Activated B cell treated with CpG ODN at 0.5 μM for 24 hours (primary cell): ENCODE measurements around the gene AKAP13. TPM values are rescaled to one million over a fixed set of nuclear protein-coding genes. Genes with fewer than 3 reads are reported as not detected.

Source experiments
- ATAC-seq: fragments of 200-7000 bp; cut with Tn5 transposase; one replicate; pipeline ENCODE4 v1.10.0; 2021; ENCODE audit warnings: low read depth, mild to moderate bottlenecking, moderate library complexity
- CTCF ChIA-PET: fragments of 350-600 bp; sonication (Branson Sonifier 250); formaldehyde crosslinking; loops from one replicate; lab custom pipeline; 2021; ENCODE audit warnings: antibody characterized with exemption; lab: Charles Lee
- POLR2A ChIA-PET: fragments of 350-600 bp; sonication (Branson Sonifier 250); formaldehyde crosslinking; loops from one replicate; lab custom pipeline; 2021; ENCODE audit warnings: antibody characterized with exemption; lab: Charles Lee
- DNase-seq: peaks from one replicate; pipeline ENCODE4 v3.0.0; 2022
- H3K27ac Mint-ChIP-seq: one replicate; pipeline ENCODE4 v1.8.0; 2020; ENCODE audit warnings: mixed read lengths
- H3K27me3 Mint-ChIP-seq: one replicate; pipeline ENCODE4 v1.8.0; 2021; ENCODE audit warnings: mixed read lengths
- H3K36me3 Mint-ChIP-seq: one replicate; pipeline ENCODE4 v1.8.0; 2021; ENCODE audit warnings: low read depth, mixed read lengths
- H3K4me1 Mint-ChIP-seq: one replicate; pipeline ENCODE4 v1.8.0; 2021; ENCODE audit warnings: mixed read lengths
- H3K4me3 Mint-ChIP-seq: one replicate; pipeline ENCODE4 v1.8.0; 2020; ENCODE audit warnings: mild to moderate bottlenecking, mixed read lengths
- H3K9me3 Mint-ChIP-seq: one replicate; pipeline ENCODE4 v1.8.0; 2020; ENCODE audit warnings: mixed read lengths
- CTCF ChIP-seq: fragments of 200-600 bp; IDR thresholded peaks from one replicate; pipeline ENCODE4 v1.8.0; 2022; ENCODE audit warnings: antibody characterized with exemption, mild to moderate bottlenecking
- intact Hi-C: fragments of 100-400 bp; cut with micrococcal nuclease; formaldehyde crosslinking; loops from one replicate; pipeline ENCODE4 v1.15.1; 2024
- total RNA-seq: library from RNA; stranded (reverse); gene quantifications from 2 replicates; pipeline ENCODE4 v1.2.3, GENCODE V29; 2022

AKAP13 gene
- total RNA-seq, 1 donor from 2014 or later = 290 TPM

DNA sequence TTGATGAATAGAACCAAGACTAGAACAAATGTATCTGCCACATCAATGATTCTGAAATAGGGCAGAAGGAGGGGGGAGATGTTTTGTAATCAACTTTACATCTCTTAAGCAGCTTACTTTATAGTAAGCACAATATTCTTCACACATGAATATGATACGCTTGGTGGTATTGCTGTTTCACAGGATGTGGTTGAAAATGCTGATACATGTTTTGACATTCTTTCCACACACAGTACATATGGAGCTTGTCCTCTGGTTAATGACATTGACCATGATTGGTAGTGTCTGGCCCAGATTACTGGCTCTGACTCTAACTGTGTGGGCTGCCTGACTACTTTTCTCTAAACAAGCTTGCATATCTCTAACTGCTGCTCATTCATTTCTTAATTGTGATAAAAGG is 245.5 kb downstream of the AKAP13 start:
- CTCF ChIA-PET = no interaction called here
- intact Hi-C loops = no loop called here
- peaks cover 60% of the 10 kb centered on the region for H3K4me1 Mint-ChIP-seq
- no peaks in the 10 kb centered on the region for H3K27me3 Mint-ChIP-seq
- H3K36me3 Mint-ChIP-seq = peaks cover 48% of the 10 kb centered on the region
- peak; percentile 12 for ATAC-seq
- no peak overlapping the region for H3K4me3 Mint-ChIP-seq
- no peak for DNase-seq
- H3K27ac Mint-ChIP-seq = peak overlapping the region; percentile 64
- no peak for TF ChIP-seq CTCF
- POLR2A ChIA-PET = interaction anchor here (0.6 kb wide), 1 partner anchor 94 kb away, joined by 4 read pairs; no protein-coding TSS in a partner anchor
- H3K9me3 Mint-ChIP-seq = no peaks in the 10 kb centered on the region

DNA sequence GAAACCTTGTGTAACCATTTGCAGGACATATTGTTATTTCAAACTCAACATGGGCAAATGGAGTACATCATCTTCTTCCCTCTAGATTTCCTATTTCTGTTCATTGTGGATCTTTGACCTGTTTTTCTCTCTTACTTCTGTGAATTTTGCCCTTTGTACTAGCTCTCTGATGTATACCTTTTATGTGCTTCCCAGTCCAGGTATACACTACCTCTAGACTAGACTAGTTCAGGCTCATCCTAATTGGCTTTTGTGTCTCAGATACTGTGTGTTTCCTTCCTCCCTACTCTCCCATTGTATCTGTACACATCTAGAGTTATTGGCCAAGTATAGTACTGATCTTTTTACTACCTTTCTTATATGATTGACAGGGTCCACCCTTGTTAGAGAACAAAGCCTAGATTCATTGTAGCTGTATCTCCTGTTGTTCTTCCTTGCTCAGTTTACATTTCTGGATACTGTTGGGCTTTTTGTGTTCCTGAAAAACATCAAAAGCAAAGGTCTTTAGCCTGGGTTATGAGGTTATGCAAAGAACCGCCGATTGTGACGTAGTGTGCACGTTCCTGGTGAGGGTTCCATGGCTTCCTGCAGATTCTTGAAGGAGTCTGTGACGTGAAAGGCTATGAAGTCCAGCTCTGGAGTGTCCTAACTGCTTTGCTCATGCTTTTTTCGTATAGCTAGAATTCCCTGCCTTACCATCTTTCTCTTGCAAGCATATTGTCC is 247.0 kb downstream of the AKAP13 start:
- intact Hi-C loops = no loop called here
- Mint-ChIP-seq H3K27ac (no peak overlapping the region), H3K4me1 (peaks cover 52% of the 10 kb centered on the region), H3K27me3 (no peaks in the 10 kb centered on the region), H3K4me3 (no peak overlapping the region), H3K9me3 (no peaks in the 10 kb centered on the region), H3K36me3 (peaks cover 54% of the 10 kb centered on the region)
- POLR2A ChIA-PET = interaction anchor here (0.5 kb wide), 1 partner anchor 112 kb away, joined by 3 read pairs; no protein-coding TSS in a partner anchor
- DNase-seq (no peak), ATAC-seq (no peak)
- CTCF ChIA-PET = no interaction called here
- no peak for TF ChIP-seq CTCF

GRCh38 chr15:85630311-85630710 is 249.9 kb downstream of the AKAP13 start:
- DNase-seq (no peak), ATAC-seq (no peak)
- no peaks in the 10 kb centered on the region for H3K9me3 Mint-ChIP-seq
- peaks cover 31% of the 10 kb centered on the region for H3K4me1 Mint-ChIP-seq
- no peak overlapping the region for H3K4me3 Mint-ChIP-seq
- intact Hi-C loops = no loop called here
- H3K36me3 Mint-ChIP-seq = peaks cover 57% of the 10 kb centered on the region
- no peak overlapping the region for H3K27ac Mint-ChIP-seq
- TF ChIP-seq CTCF = no peak
- CTCF ChIA-PET = no interaction called here
- no peaks in the 10 kb centered on the region for H3K27me3 Mint-ChIP-seq
- POLR2A ChIA-PET = no interaction called here

- H3K4me3 Mint-ChIP-seq = no peak overlapping the region
- CTCF ChIA-PET = no interaction called here
- no peaks in the 10 kb centered on the region for H3K27me3 Mint-ChIP-seq
- peaks cover 27% of the 10 kb centered on the region for H3K4me1 Mint-ChIP-seq
- intact Hi-C loops = no loop called here
- POLR2A ChIA-PET = no interaction called here
- ATAC-seq (no peak), DNase-seq (no peak)
- peaks cover 54% of the 10 kb centered on the region for H3K36me3 Mint-ChIP-seq
- no peak overlapping the region for H3K27ac Mint-ChIP-seq
- no peak for TF ChIP-seq CTCF
- H3K9me3 Mint-ChIP-seq = no peaks in the 10 kb centered on the region
Measured at GRCh38 chr15:85631018-85631417, 250.6 kb downstream of the AKAP13 start.

GRCh38 chr15:85632014-85632413 is 251.6 kb downstream of the AKAP13 start:
- H3K27me3 Mint-ChIP-seq = no peaks in the 10 kb centered on the region
- H3K4me3 Mint-ChIP-seq = no peak overlapping the region
- no peak for DNase-seq
- peaks cover 51% of the 10 kb centered on the region for H3K36me3 Mint-ChIP-seq
- ChIA-PET CTCF (no interaction called here), POLR2A (no interaction called here)
- intact Hi-C loops = no loop called here
- H3K4me1 Mint-ChIP-seq = peaks cover 28% of the 10 kb centered on the region
- H3K27ac Mint-ChIP-seq = no peak overlapping the region
- no peak for ATAC-seq
- no peak for TF ChIP-seq CTCF
- H3K9me3 Mint-ChIP-seq = no peaks in the 10 kb centered on the region
